Vagina (tissue), 2 donors: Measurements from ENCODE around the gene CYP26B1. TPM values are rescaled to one million over a fixed set of nuclear protein-coding genes. Genes with fewer than 3 reads are reported as not detected.

Experiments
- DNase-seq, 2 donors: peaks; one replicate each; pipeline ENCODE4 v3.0.0-alpha.2; 2017; ENCODE audit errors: extremely low spot score in 2 of 2
- H3K27ac ChIP-seq: fragments of 200-600 bp; sonication (generic); one replicate; pipeline ENCODE4 v1.5.1; 2019
- H3K27me3 ChIP-seq: fragments of 200-600 bp; sonication (generic); one replicate; pipeline ENCODE4 v1.5.1; 2019
- H3K36me3 ChIP-seq, 2 donors: fragments of 200-600 bp; sonication (generic); one replicate each; pipeline ENCODE4 v1.5.1; 2017 to 2019
- H3K4me1 ChIP-seq: fragments of 200-600 bp; sonication (generic); one replicate; pipeline ENCODE4 v1.5.1; 2019
- H3K4me3 ChIP-seq, 2 donors: fragments of 200-600 bp; sonication (generic); 1 replicate in 1 of 2; 2 replicates in 1 of 2; pipeline ENCODE4 v1.5.1; 2016 to 2019
- H3K9me3 ChIP-seq: fragments of 200-600 bp; sonication (generic); one replicate; pipeline ENCODE4 v1.5.1; 2019
- CTCF ChIP-seq, 3 experiments: fragments of 450-650 bp in 2 of 3; fragments of 200-600 bp in 1 of 3; sonication (generic) in 1 of 3; IDR thresholded peaks; one replicate each; pipeline ENCODE4 v1.5.1; 2017 to 2019; ENCODE audit warnings: antibody characterized with exemption in 3 of 3, mild to moderate bottlenecking in 2 of 3, moderate library complexity in 2 of 3
- POLR2A ChIP-seq, 2 donors: fragments of 450-650 bp; IDR thresholded peaks; one replicate each; pipeline ENCODE4 v1.6.1; 2017; ENCODE audit warnings: antibody characterized with exemption in 2 of 2, mild to moderate bottlenecking in 2 of 2, moderate library complexity in 2 of 2
- POLR2AphosphoS5 ChIP-seq, 2 donors: sonication (generic); formaldehyde crosslinking; IDR thresholded peaks; one replicate each; pipeline ENCODE4 v1.9.0; 2017; ENCODE audit warnings: antibody characterized with exemption in 2 of 2, mild to moderate bottlenecking in 2 of 2, low read depth in 1 of 2; ENCODE audit not compliant: insufficient read depth in 1 of 2
- intact Hi-C: fragments of 100-400 bp; cut with DNase I; formaldehyde crosslinking; loops from one replicate; pipeline ENCODE4 v1.15.1; 2023
- total RNA-seq: library from RNA; depleted of rRNA; stranded (reverse); fragments of >200 nt; gene quantifications from one replicate; pipeline ENCODE4 v1.2.3, GENCODE V29; 2016

The CYP26B1 gene
- total RNA-seq, 1 donor from 2014 or later, result 6.9 TPM

- no peak for TF ChIP-seq CTCF (IDR thresholded peaks at IDR 0.05)
- no peak for TF ChIP-seq POLR2A (IDR thresholded peaks at IDR 0.05)
- TF ChIP-seq POLR2AphosphoS5 (IDR thresholded peaks at IDR 0.05; ENCODE audit: insufficient read depth in 1 of 2, low read depth in 1 of 2), result no peak
- Histone ChIP-seq H3K4me3 (no peak overlapping the region), H3K27ac (no peak overlapping the region), H3K36me3 (no peaks in the 10 kb centered on the region), H3K27me3 (no peaks in the 10 kb centered on the region), H3K4me1 (peaks cover 16% of the 10 kb centered on the region), H3K9me3 (no peaks in the 10 kb centered on the region)
- peak; percentile 40 to 58 for DNase-seq
- intact Hi-C loops, result no loop called here
These were observed 28.7 kb downstream of the CYP26B1 start for GRCh38 chr2:72118951-72119350.

GRCh38 chr2:72118386-72118785 lies 29.3 kb downstream of the CYP26B1 start:
- H3K36me3 ChIP-seq, result no peaks in the 10 kb centered on the region
- H3K27me3 ChIP-seq, result no peaks in the 10 kb centered on the region
- peaks cover 16% of the 10 kb centered on the region for H3K4me1 ChIP-seq
- H3K27ac ChIP-seq, result no peak overlapping the region
- intact Hi-C loops, result no loop called here
- H3K4me3 ChIP-seq, result no peak overlapping the region
- TF ChIP-seq CTCF (IDR thresholded peaks at IDR 0.05) (no peak), POLR2A (IDR thresholded peaks at IDR 0.05) (no peak), POLR2AphosphoS5 (IDR thresholded peaks at IDR 0.05; ENCODE audit: insufficient read depth in 1 of 2, low read depth in 1 of 2) (no peak)
- H3K9me3 ChIP-seq, result no peaks in the 10 kb centered on the region
- peak; percentile 46 to 52 for DNase-seq

GRCh38 chr2:72117718-72118117 lies 29.9 kb downstream of the CYP26B1 start:
- intact Hi-C loops, result no loop called here
- no peaks in the 10 kb centered on the region for H3K9me3 ChIP-seq
- H3K27ac ChIP-seq, result no peak overlapping the region
- no peaks in the 10 kb centered on the region for H3K27me3 ChIP-seq
- DNase-seq, result peak; percentile 47 to 49
- peaks cover 16% of the 10 kb centered on the region for H3K4me1 ChIP-seq
- no peak for TF ChIP-seq POLR2AphosphoS5 (IDR thresholded peaks at IDR 0.05; ENCODE audit: insufficient read depth in 1 of 2, low read depth in 1 of 2)
- no peak for TF ChIP-seq POLR2A (IDR thresholded peaks at IDR 0.05)
- TF ChIP-seq CTCF (IDR thresholded peaks at IDR 0.05), result no peak
- no peaks in the 10 kb centered on the region for H3K36me3 ChIP-seq
- no peak overlapping the region for H3K4me3 ChIP-seq

- peak; percentile 58 to 64 for DNase-seq
- TF ChIP-seq POLR2A (IDR thresholded peaks at IDR 0.05) (no peak), POLR2AphosphoS5 (IDR thresholded peaks at IDR 0.05; ENCODE audit: insufficient read depth in 1 of 2, low read depth in 1 of 2) (no peak), CTCF (IDR thresholded peaks at IDR 0.05) (no peak)
- H3K27me3 ChIP-seq, result no peaks in the 10 kb centered on the region
- H3K9me3 ChIP-seq, result no peaks in the 10 kb centered on the region
- intact Hi-C loops, result no loop called here
- H3K36me3 ChIP-seq, result no peaks in the 10 kb centered on the region
- H3K4me3 ChIP-seq, result no peak overlapping the region
- H3K4me1 ChIP-seq, result peaks cover 16% of the 10 kb centered on the region
- H3K27ac ChIP-seq, result no peak overlapping the region
These were observed 30.6 kb downstream of the CYP26B1 start for GRCh38 chr2:72117029-72117428.

GRCh38 chr2:72116081-72116533 lies 31.6 kb downstream of the CYP26B1 start:
- Histone ChIP-seq H3K36me3 (no peaks in the 10 kb centered on the region), H3K4me3 (no peak overlapping the region), H3K27me3 (no peaks in the 10 kb centered on the region), H3K4me1 (peaks cover 16% of the 10 kb centered on the region), H3K27ac (peak overlapping the region; percentile 65), H3K9me3 (no peaks in the 10 kb centered on the region)
- DNase-seq, result peak; percentile 49 to 79
- intact Hi-C loops, result no loop called here
- TF ChIP-seq POLR2A (IDR thresholded peaks at IDR 0.05), result no peak
- TF ChIP-seq CTCF (IDR thresholded peaks at IDR 0.05), result peak in 1 of 3 experiments; percentile 4
